SU-DHL-6 (cell line): ENCODE data around the gene SRGAP1.
A peak's percentile ranks its signal among the peaks of the same experiment; 100 is the strongest.

Experiments used
- H2AFZ ChIP-seq: fragments of 200-600 bp; sonication (generic); 2 replicates; pipeline ENCODE4 v1.6.1; 2014; ENCODE audit warnings: low read depth, mild to moderate bottlenecking, moderate library complexity, mixed read lengths, antibody characterized with exemption, low read length; ENCODE audit not compliant: severe bottlenecking
- H3F3A ChIP-seq: fragments of 200-600 bp; shearing (Covaris generic); 2 replicates; pipeline ENCODE4 v1.6.0; 2016; ENCODE audit warnings: antibody characterized with exemption, mild to moderate bottlenecking; ENCODE audit not compliant: insufficient read depth
- H3K27ac ChIP-seq: fragments of 200-600 bp; sonication (generic); 2 replicates; pipeline ENCODE4 v1.5.1; 2016; ENCODE audit warnings: low read depth, mild to moderate bottlenecking, low read length, moderate library complexity, mixed read lengths
- H3K27me3 ChIP-seq: fragments of 200-600 bp; sonication (generic), shearing (Covaris generic); 2 replicates; pipeline ENCODE4 v1.6.0; 2014; ENCODE audit warnings: mild to moderate bottlenecking, low read length
- H3K36me3 ChIP-seq: fragments of 200-600 bp; sonication (generic); 2 replicates; pipeline ENCODE4 v1.6.1; 2014; ENCODE audit warnings: mild to moderate bottlenecking, low read length, mixed read lengths
- H3K4me2 ChIP-seq: fragments of 300-600, 200-600 bp; shearing (Covaris generic), sonication (generic); 2 replicates; pipeline ENCODE4 v1.6.0; 2014; ENCODE audit warnings: low read length, low read depth, mild to moderate bottlenecking; ENCODE audit not compliant: poor library complexity, severe bottlenecking
- H3K4me3 ChIP-seq: fragments of 200-600 bp; sonication (generic); 2 replicates; pipeline ENCODE4 v1.5.1; 2014; ENCODE audit warnings: antibody characterized with exemption, low read length, mild to moderate bottlenecking, mixed read lengths; ENCODE audit not compliant: insufficient read depth, poor library complexity, severe bottlenecking
- H3K79me2 ChIP-seq: fragments of 200-600 bp; sonication (generic); 2 replicates; pipeline ENCODE4 v1.6.1; 2014; ENCODE audit warnings: mild to moderate bottlenecking, low read length, moderate library complexity; ENCODE audit not compliant: insufficient read depth
- H3K9ac ChIP-seq: fragments of 200-600 bp; sonication (generic); 2 replicates; pipeline ENCODE4 v1.7.0; 2014; ENCODE audit warnings: mild to moderate bottlenecking, low read length
- H3K9me2 ChIP-seq: fragments of 200-600 bp; sonication (generic); replicated peaks from 2 replicates; pipeline ENCODE4 v1.6.1; 2014; ENCODE audit warnings: low read length; ENCODE audit not compliant: insufficient read depth
- H3K9me3 ChIP-seq: fragments of 200-600 bp; sonication (generic); 2 replicates; pipeline ENCODE4 v1.6.1; 2014; ENCODE audit warnings: low read length, mixed read lengths; ENCODE audit not compliant: insufficient read depth
- H4K20me1 ChIP-seq: fragments of 200-600 bp; sonication (generic); 2 replicates; pipeline ENCODE4 v1.6.1; 2014; ENCODE audit warnings: low read depth, mild to moderate bottlenecking, antibody characterized with exemption, low read length, moderate library complexity, mixed read lengths
- CTCF ChIP-seq: fragments of 200-600 bp; sonication (generic); IDR thresholded peaks from one replicate; pipeline ENCODE4 v1.5.1; 2017; ENCODE audit warnings: antibody characterized with exemption, mild to moderate bottlenecking, low read length, moderate library complexity; ENCODE audit not compliant: insufficient read depth, poor library complexity, severe bottlenecking
- EZH2phosphoT487 ChIP-seq: fragments of 200-600 bp; sonication (generic), shearing (Covaris generic); conservative IDR thresholded peaks from 2 replicates; pipeline ENCODE4 v1.6.1; 2018; ENCODE audit warnings: mild to moderate bottlenecking, antibody characterized with exemption, low read length, moderate library complexity, mixed read lengths

The SRGAP1 gene

GRCh38 chr12:63844391-63845341 is at the start of gene SRGAP1:
Gene SRGAP1 (plus strand): TSS chr12:63844700. CDS start chr12:63844817, 117 bp downstream.
- peak within 1 kb of the TSS; percentile 46 for H3K9ac ChIP-seq
- no peaks in the 10 kb centered on the region for H3K9me2 ChIP-seq
- peak within 1 kb of the TSS; percentile 84 for H2AFZ ChIP-seq
- H3K27me3 ChIP-seq: no peaks in the 10 kb centered on the region
- no peak within 1 kb of the TSS for H3K27ac ChIP-seq
- no peaks in the 10 kb centered on the region for H3K79me2 ChIP-seq
- no peaks in the 10 kb centered on the region for H3K36me3 ChIP-seq
- H3K9me3 ChIP-seq: no peaks in the 10 kb centered on the region
- no peaks in the 10 kb centered on the region for H4K20me1 ChIP-seq
- H3K4me3 ChIP-seq: peak within 1 kb of the TSS; percentile 51
- TF ChIP-seq EZH2phosphoT487 (no peak), CTCF (no peak)
- peak within 1 kb of the TSS; percentile 70 for H3K4me2 ChIP-seq
- no peaks in the 10 kb centered on the region for H3F3A ChIP-seq

GRCh38 chr12:63795032-63795687 is 49.3 kb upstream of the SRGAP1 start:
- H3K9me2 ChIP-seq: no peaks in the 10 kb centered on the region
- TF ChIP-seq CTCF (no peak), EZH2phosphoT487 (no peak)
- H3K9me3 ChIP-seq: no peaks in the 10 kb centered on the region

GRCh38 chr12:63795944-63796343 is 48.6 kb upstream of the SRGAP1 start:
- no peak for TF ChIP-seq CTCF
- TF ChIP-seq EZH2phosphoT487: no peak
- no peaks in the 10 kb centered on the region for H3K9me3 ChIP-seq
- no peaks in the 10 kb centered on the region for H3K79me2 ChIP-seq
- H4K20me1 ChIP-seq: no peaks in the 10 kb centered on the region
- no peaks in the 10 kb centered on the region; the same call in 1 of the 2 replicates for H3K36me3 ChIP-seq
- H3K9ac ChIP-seq: no peak overlapping the region
- no peak overlapping the region for H3K4me3 ChIP-seq
- H3F3A ChIP-seq: no peaks in the 10 kb centered on the region
- no peak overlapping the region for H3K4me2 ChIP-seq
- H3K27ac ChIP-seq: no peak overlapping the region
- H2AFZ ChIP-seq: no peak overlapping the region
- no peaks in the 10 kb centered on the region for H3K27me3 ChIP-seq
- H3K9me2 ChIP-seq: no peaks in the 10 kb centered on the region

More at GRCh38 chr12:63795032-63795687, 49.3 kb upstream of the SRGAP1 start:
- no peaks in the 10 kb centered on the region for H3K27me3 ChIP-seq
- no peaks in the 10 kb centered on the region; the same call in 1 of the 2 replicates for H3K36me3 ChIP-seq
- H3K4me3 ChIP-seq: no peak overlapping the region
- no peak overlapping the region for H3K4me2 ChIP-seq
- no peak overlapping the region for H3K9ac ChIP-seq
- H4K20me1 ChIP-seq: no peaks in the 10 kb centered on the region
- H3K27ac ChIP-seq: no peak overlapping the region
- H3K79me2 ChIP-seq: no peaks in the 10 kb centered on the region
- H3F3A ChIP-seq: no peaks in the 10 kb centered on the region
- no peak overlapping the region for H2AFZ ChIP-seq
